GM18505 (cell line): Measurements from ENCODE around the gene ITGAE.
A peak's percentile ranks its signal among the peaks of the same experiment; 100 is the strongest.

Source experiments
- ATAC-seq: cut with Tn5 transposase; IDR thresholded peaks from one replicate; pipeline ENCODE4 v1.9.1; 2021; ENCODE audit not compliant: unreplicated experiment
- POLR2A ChIP-seq: IDR thresholded peaks from 4 replicates; pipeline ENCODE4 v1.6.1; 2011; ENCODE audit warnings: borderline replicate concordance; ENCODE audit not compliant: insufficient read depth, insufficient read length; ENCODE audit errors: extremely low read depth

The ITGAE gene

GRCh38 chr17:3828151-3828851 is 27.3 kb upstream of the ITGAE start:
- TF ChIP-seq POLR2A, result no peak

GRCh38 chr17:3827124-3827773 is 26.3 kb upstream of the ITGAE start:
- no peak for TF ChIP-seq POLR2A

More at GRCh38 chr17:3828151-3828851, 27.3 kb upstream of the ITGAE start:
- ATAC-seq, result no peak

DNA sequence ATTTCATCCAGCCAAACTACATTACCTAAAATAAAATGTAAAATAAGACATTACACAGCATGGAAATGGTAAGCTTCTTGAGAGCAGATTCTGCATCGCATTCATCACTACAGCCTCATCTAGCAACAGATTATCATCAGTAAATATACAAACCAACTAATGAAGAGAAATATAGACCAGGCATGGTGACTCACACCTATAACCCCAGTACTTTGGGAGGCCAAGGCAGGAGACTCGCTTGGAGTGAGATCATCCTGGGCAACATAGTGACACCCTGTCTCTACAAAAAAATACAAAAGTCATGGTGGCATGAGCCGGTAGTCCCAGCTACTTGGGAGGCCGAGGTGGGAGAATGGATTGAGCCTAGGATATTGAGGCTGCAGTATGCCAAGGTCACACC is 25.2 kb upstream of the ITGAE start:
- no peak for TF ChIP-seq POLR2A
- ATAC-seq, result no peak

More at GRCh38 chr17:3827124-3827773, 26.3 kb upstream of the ITGAE start:
- no peak for ATAC-seq

- TF ChIP-seq POLR2A, result no peak
- ATAC-seq, result no peak
Observed at GRCh38 chr17:3821101-3821500, 20.1 kb upstream of the ITGAE start.

DNA sequence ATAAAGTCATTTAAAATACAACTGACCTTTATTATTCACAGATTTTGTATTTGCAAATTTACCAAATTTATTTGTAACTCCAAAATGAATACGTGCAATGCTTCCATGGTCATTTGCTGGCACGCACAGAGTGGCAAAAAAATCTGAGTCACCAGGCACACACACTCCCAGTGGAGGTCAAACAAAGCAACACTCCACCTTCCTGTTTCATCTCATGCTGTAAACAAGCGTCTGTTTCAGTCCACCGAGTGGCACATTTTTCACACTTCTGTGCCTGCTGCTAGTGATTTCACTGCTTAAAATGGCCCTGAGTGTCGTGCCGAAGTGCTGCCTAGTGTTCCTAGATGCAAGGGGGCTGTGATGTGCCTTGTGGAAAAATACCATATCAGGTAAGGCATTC is 17.8 kb upstream of the ITGAE start:
- no peak for TF ChIP-seq POLR2A
- ATAC-seq, result no peak

DNA sequence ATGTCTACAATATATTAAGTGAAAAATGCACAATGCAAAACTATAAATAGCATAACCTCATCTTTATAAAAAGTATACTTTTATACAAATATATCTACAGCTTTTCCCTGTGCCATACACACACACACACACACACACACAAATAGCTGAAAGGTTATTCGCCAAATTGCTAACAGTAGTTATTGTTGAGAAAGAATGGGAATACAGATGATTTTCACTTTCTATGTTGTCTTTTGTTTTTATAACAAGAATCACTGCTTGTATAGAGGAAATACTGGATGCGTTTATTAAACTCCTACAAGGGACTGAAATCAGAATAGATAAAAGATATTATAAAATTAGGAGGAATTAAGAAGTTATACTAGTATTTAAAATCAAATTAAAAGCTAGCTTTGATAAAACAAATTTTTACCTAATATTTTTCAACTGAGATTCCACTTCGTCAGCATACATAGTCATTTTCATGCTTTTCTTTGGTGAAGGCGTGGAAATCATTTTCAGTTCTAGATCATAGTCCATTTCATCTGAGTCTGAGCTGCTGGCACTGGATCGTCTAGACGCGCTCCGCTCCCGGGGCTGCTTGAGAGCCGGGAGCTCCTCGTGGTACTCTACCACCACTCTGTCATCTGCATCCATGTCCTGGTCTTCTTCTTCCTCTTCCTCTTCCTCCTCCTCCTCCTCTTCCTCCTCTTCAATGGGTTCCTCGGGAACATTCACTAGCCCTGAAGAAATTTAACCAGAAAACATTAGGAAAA is 17.0 kb upstream of the ITGAE start:
- no peak for TF ChIP-seq POLR2A
- ATAC-seq, result no peak

DNA sequence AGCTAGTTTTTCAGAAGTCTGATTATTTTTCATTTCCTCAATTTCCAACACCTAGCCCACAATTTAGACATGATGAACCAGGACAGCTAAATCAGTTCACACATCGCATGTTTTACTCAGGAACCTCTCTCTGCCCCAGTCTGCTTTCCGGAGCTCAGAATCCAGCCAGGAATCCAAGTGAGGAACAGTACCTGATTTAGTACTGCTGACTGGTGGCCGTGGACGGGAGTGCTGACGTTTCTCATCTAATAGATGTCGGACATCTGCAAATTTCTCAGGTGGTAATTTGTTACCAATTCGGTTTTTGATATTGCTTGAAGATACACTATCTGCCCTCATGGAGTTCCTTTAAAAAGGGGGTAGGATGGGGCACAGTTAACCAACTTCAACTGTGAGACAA is 14.9 kb upstream of the ITGAE start:
- no peak for TF ChIP-seq POLR2A
- ATAC-seq, result no peak

DNA sequence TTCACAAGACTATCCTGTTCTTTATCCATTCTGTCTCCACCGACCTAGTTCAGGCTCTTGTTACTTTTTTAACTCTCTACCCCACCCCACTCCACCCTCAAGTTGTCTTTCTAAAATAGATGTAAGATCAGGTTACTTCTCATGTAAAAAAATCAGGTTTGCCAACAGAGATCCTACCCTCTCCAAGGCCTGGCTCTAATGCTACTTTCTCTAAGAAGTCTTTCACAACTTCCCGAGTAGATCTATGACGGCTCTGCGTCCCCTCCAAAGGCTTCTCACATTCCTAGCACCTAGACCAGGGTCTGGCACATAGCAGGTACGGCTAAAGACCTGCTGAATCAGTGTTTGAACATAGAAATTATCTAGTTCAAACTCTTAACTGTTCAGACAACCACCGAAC is 14.1 kb upstream of the ITGAE start:
- no peak for TF ChIP-seq POLR2A
- no peak for ATAC-seq

DNA sequence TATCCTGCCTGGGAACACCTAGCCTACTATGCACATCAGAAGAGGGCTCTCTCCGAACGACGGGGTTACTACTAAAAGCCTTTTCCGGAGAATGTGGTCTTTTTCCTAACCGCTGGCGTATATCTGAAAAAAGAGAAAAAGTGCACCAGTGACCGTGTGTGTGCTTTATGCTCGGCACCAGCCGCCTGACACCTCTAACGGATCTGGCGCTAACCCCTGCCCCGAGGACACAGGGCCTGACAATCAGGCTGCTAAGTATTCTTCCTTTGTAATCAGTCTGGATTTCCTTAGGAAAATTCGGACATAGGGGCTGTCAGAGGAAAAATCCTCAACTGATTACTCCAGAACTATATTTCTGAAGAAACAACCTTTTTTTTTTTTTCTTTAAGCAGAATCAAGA is 13.4 kb upstream of the ITGAE start:
- no peak for TF ChIP-seq POLR2A
- no peak for ATAC-seq

DNA sequence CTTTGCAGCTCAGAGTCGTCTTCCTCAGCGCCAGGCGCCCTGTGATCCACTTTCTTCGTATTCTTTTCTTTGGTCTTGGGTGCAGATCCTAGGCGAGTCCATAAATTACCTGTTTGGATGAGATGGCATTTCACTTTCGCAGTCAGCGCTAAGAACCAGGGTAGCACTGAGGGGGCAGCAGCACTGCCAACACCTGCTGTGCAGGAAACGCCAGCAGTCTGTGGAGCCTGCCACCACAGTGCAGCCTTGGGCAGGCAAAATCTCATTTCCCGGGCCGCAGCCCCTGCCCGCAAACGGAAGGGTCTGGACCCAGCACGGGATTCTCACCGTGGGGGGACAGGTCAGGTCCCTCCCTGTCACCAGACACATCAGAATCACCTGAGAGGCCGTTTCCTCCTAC is 12.2 kb upstream of the ITGAE start:
- TF ChIP-seq POLR2A, result no peak
- ATAC-seq, result no peak

GRCh38 chr17:3812771-3813170 is 11.8 kb upstream of the ITGAE start:
- no peak for TF ChIP-seq POLR2A
- ATAC-seq, result no peak

GRCh38 chr17:3812284-3812683 is 11.3 kb upstream of the ITGAE start:
- ATAC-seq, result no peak
- TF ChIP-seq POLR2A, result no peak

DNA sequence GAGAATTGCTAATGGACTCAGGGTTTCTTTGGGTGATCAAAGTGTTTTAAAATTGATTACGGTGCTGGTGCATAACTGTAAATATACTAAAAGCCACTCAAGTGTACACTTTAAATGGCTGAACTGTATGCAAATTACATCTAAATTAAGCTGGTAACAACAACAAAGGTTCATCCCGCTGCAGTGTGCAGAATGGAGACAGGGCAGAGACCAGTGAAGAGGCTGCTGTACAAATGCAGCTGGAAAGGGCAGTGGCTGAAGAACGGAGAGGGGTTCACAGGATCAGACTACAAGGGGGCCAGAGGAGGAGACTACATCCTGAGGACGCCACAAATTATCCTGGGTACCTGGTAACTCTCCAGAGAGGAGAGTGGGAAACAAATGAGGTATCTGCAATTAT is 9.0 kb upstream of the ITGAE start:
- TF ChIP-seq POLR2A, result peak; percentile 17
- no peak for ATAC-seq

GRCh38 chr17:3809135-3809534 is 8.1 kb upstream of the ITGAE start:
- TF ChIP-seq POLR2A, result no peak

More at GRCh38 chr17:3809135-3809534, 8.1 kb upstream of the ITGAE start:
- ATAC-seq, result no peak
